ENCODE measurements around the gene VPS41.

Gene VPS41

GRCh38 chr7:38825721-38826440, 83.1 kb downstream of the VPS41 start:
- no peak overlapping the region for H3K4me3 ChIP-seq (ENCODE audit: low read length in 2 of 2)
- H3K36me3 ChIP-seq (ENCODE audit: control insufficient read depth in 2 of 2, insufficient read depth in 2 of 2, low read length in 2 of 2) = peaks cover 0 to 5% of the 10 kb centered on the region in 2 donors
- no peaks in the 10 kb centered on the region for H3K9me3 ChIP-seq (ENCODE audit: control insufficient read depth in 2 of 2, low read length in 2 of 2)
- no peaks in the 10 kb centered on the region for H3K4me1 ChIP-seq (ENCODE audit: control insufficient read depth in 2 of 2, insufficient read depth in 2 of 2, low read length in 2 of 2)
- H3K27ac ChIP-seq (ENCODE audit: low read depth in 2 of 2, low read length in 2 of 2) = no peak overlapping the region
- no peak overlapping the region for H3K9ac ChIP-seq (ENCODE audit: low read depth in 1 of 2, low read length in 2 of 2)
- H3K27me3 ChIP-seq (ENCODE audit: control insufficient read depth in 2 of 2, insufficient read depth in 2 of 2, low read length in 2 of 2) = no peaks in the 10 kb centered on the region

GRCh38 chr7:38824948-38825347, 84.0 kb downstream of the VPS41 start:
- no peaks in the 10 kb centered on the region for H3K9me3 ChIP-seq (ENCODE audit: control insufficient read depth in 2 of 2, low read length in 2 of 2)
- no peak overlapping the region for H3K9ac ChIP-seq (ENCODE audit: low read depth in 1 of 2, low read length in 2 of 2)
- H3K27me3 ChIP-seq (ENCODE audit: control insufficient read depth in 2 of 2, insufficient read depth in 2 of 2, low read length in 2 of 2) = no peaks in the 10 kb centered on the region
- H3K4me1 ChIP-seq (ENCODE audit: control insufficient read depth in 2 of 2, insufficient read depth in 2 of 2, low read length in 2 of 2) = no peaks in the 10 kb centered on the region
- peaks cover 0 to 3% of the 10 kb centered on the region in 2 donors for H3K36me3 ChIP-seq (ENCODE audit: control insufficient read depth in 2 of 2, insufficient read depth in 2 of 2, low read length in 2 of 2)
- no peak overlapping the region for H3K27ac ChIP-seq (ENCODE audit: low read depth in 2 of 2, low read length in 2 of 2)
- no peak overlapping the region for H3K4me3 ChIP-seq (ENCODE audit: low read length in 2 of 2)

- H3K27ac ChIP-seq (ENCODE audit: low read depth in 2 of 2, low read length in 2 of 2) = no peak overlapping the region
- H3K4me3 ChIP-seq (ENCODE audit: low read length in 2 of 2) = no peak overlapping the region
- no peak overlapping the region for H3K9ac ChIP-seq (ENCODE audit: low read depth in 1 of 2, low read length in 2 of 2)
- H3K9me3 ChIP-seq (ENCODE audit: control insufficient read depth in 2 of 2, low read length in 2 of 2) = no peaks in the 10 kb centered on the region
- peaks cover 0 to 5% of the 10 kb centered on the region in 2 donors for H3K36me3 ChIP-seq (ENCODE audit: control insufficient read depth in 2 of 2, insufficient read depth in 2 of 2, low read length in 2 of 2)
- H3K27me3 ChIP-seq (ENCODE audit: control insufficient read depth in 2 of 2, insufficient read depth in 2 of 2, low read length in 2 of 2) = no peaks in the 10 kb centered on the region
- H3K4me1 ChIP-seq (ENCODE audit: control insufficient read depth in 2 of 2, insufficient read depth in 2 of 2, low read length in 2 of 2) = no peaks in the 10 kb centered on the region
These were observed 86.4 kb downstream of the VPS41 start for GRCh38 chr7:38822549-38822948.

- H3K9me3 ChIP-seq (ENCODE audit: control insufficient read depth in 2 of 2, low read length in 2 of 2) = no peaks in the 10 kb centered on the region
- H3K4me3 ChIP-seq (ENCODE audit: low read length in 2 of 2) = no peak overlapping the region
- H3K27ac ChIP-seq (ENCODE audit: low read depth in 2 of 2, low read length in 2 of 2) = no peak overlapping the region
- H3K9ac ChIP-seq (ENCODE audit: low read depth in 1 of 2, low read length in 2 of 2) = no peak overlapping the region
- no peaks in the 10 kb centered on the region for H3K4me1 ChIP-seq (ENCODE audit: control insufficient read depth in 2 of 2, insufficient read depth in 2 of 2, low read length in 2 of 2)
- no peaks in the 10 kb centered on the region for H3K27me3 ChIP-seq (ENCODE audit: control insufficient read depth in 2 of 2, insufficient read depth in 2 of 2, low read length in 2 of 2)
- peaks cover 6 to 7% of the 10 kb centered on the region in 2 donors for H3K36me3 ChIP-seq (ENCODE audit: control insufficient read depth in 2 of 2, insufficient read depth in 2 of 2, low read length in 2 of 2)
These were observed 88.4 kb downstream of the VPS41 start for GRCh38 chr7:38820571-38820970.

- H3K4me1 ChIP-seq (ENCODE audit: control insufficient read depth in 2 of 2, insufficient read depth in 2 of 2, low read length in 2 of 2) = no peaks in the 10 kb centered on the region
- H3K9me3 ChIP-seq (ENCODE audit: control insufficient read depth in 2 of 2, low read length in 2 of 2) = no peaks in the 10 kb centered on the region
- no peaks in the 10 kb centered on the region for H3K27me3 ChIP-seq (ENCODE audit: control insufficient read depth in 2 of 2, insufficient read depth in 2 of 2, low read length in 2 of 2)
- H3K4me3 ChIP-seq (ENCODE audit: low read length in 2 of 2) = no peak overlapping the region
- H3K27ac ChIP-seq (ENCODE audit: low read depth in 2 of 2, low read length in 2 of 2) = no peak overlapping the region
- no peak overlapping the region for H3K9ac ChIP-seq (ENCODE audit: low read depth in 1 of 2, low read length in 2 of 2)
- H3K36me3 ChIP-seq (ENCODE audit: control insufficient read depth in 2 of 2, insufficient read depth in 2 of 2, low read length in 2 of 2) = peaks cover 6 to 7% of the 10 kb centered on the region in 2 donors
These were observed 89.5 kb downstream of the VPS41 start for GRCh38 chr7:38819463-38819862.

- H3K27me3 ChIP-seq (ENCODE audit: control insufficient read depth in 2 of 2, insufficient read depth in 2 of 2, low read length in 2 of 2) = no peaks in the 10 kb centered on the region
- H3K4me1 ChIP-seq (ENCODE audit: control insufficient read depth in 2 of 2, insufficient read depth in 2 of 2, low read length in 2 of 2) = no peaks in the 10 kb centered on the region
- no peak overlapping the region for H3K4me3 ChIP-seq (ENCODE audit: low read length in 2 of 2)
- no peaks in the 10 kb centered on the region for H3K9me3 ChIP-seq (ENCODE audit: control insufficient read depth in 2 of 2, low read length in 2 of 2)
- no peak overlapping the region for H3K27ac ChIP-seq (ENCODE audit: low read depth in 2 of 2, low read length in 2 of 2)
- H3K36me3 ChIP-seq (ENCODE audit: control insufficient read depth in 2 of 2, insufficient read depth in 2 of 2, low read length in 2 of 2) = peaks cover 6 to 7% of the 10 kb centered on the region in 2 donors
- H3K9ac ChIP-seq (ENCODE audit: low read depth in 1 of 2, low read length in 2 of 2) = no peak overlapping the region
These were observed 91.5 kb downstream of the VPS41 start for GRCh38 chr7:38817526-38817925.

- Histone ChIP-seq H3K9ac (ENCODE audit: low read depth in 1 of 2, low read length in 2 of 2) (no peak overlapping the region), H3K9me3 (ENCODE audit: control insufficient read depth in 2 of 2, low read length in 2 of 2) (no peaks in the 10 kb centered on the region), H3K27me3 (ENCODE audit: control insufficient read depth in 2 of 2, insufficient read depth in 2 of 2, low read length in 2 of 2) (no peaks in the 10 kb centered on the region), H3K4me3 (ENCODE audit: low read length in 2 of 2) (no peak overlapping the region), H3K27ac (ENCODE audit: low read depth in 2 of 2, low read length in 2 of 2) (no peak overlapping the region), H3K36me3 (ENCODE audit: control insufficient read depth in 2 of 2, insufficient read depth in 2 of 2, low read length in 2 of 2) (peaks cover 6 to 7% of the 10 kb centered on the region in 2 donors), H3K4me1 (ENCODE audit: control insufficient read depth in 2 of 2, insufficient read depth in 2 of 2, low read length in 2 of 2) (no peaks in the 10 kb centered on the region)
These were observed 95.2 kb downstream of the VPS41 start for GRCh38 chr7:38813768-38814167.

- H3K4me1 ChIP-seq (ENCODE audit: control insufficient read depth in 2 of 2, insufficient read depth in 2 of 2, low read length in 2 of 2) = no peaks in the 10 kb centered on the region
- H3K4me3 ChIP-seq (ENCODE audit: low read length in 2 of 2) = no peak overlapping the region
- no peak overlapping the region for H3K9ac ChIP-seq (ENCODE audit: low read depth in 1 of 2, low read length in 2 of 2)
- no peaks in the 10 kb centered on the region for H3K9me3 ChIP-seq (ENCODE audit: control insufficient read depth in 2 of 2, low read length in 2 of 2)
- H3K27ac ChIP-seq (ENCODE audit: low read depth in 2 of 2, low read length in 2 of 2) = no peak overlapping the region
- no peaks in the 10 kb centered on the region for H3K27me3 ChIP-seq (ENCODE audit: control insufficient read depth in 2 of 2, insufficient read depth in 2 of 2, low read length in 2 of 2)
- H3K36me3 ChIP-seq (ENCODE audit: control insufficient read depth in 2 of 2, insufficient read depth in 2 of 2, low read length in 2 of 2) = no peaks in the 10 kb centered on the region
These were observed 102.1 kb downstream of the VPS41 start for GRCh38 chr7:38806912-38807311.

- no peaks in the 10 kb centered on the region for H3K27me3 ChIP-seq (ENCODE audit: control insufficient read depth in 2 of 2, insufficient read depth in 2 of 2, low read length in 2 of 2)
- H3K4me3 ChIP-seq (ENCODE audit: low read length in 2 of 2) = no peak overlapping the region
- no peaks in the 10 kb centered on the region for H3K36me3 ChIP-seq (ENCODE audit: control insufficient read depth in 2 of 2, insufficient read depth in 2 of 2, low read length in 2 of 2)
- no peak overlapping the region for H3K9ac ChIP-seq (ENCODE audit: low read depth in 1 of 2, low read length in 2 of 2)
- no peaks in the 10 kb centered on the region for H3K9me3 ChIP-seq (ENCODE audit: control insufficient read depth in 2 of 2, low read length in 2 of 2)
- H3K4me1 ChIP-seq (ENCODE audit: control insufficient read depth in 2 of 2, insufficient read depth in 2 of 2, low read length in 2 of 2) = no peaks in the 10 kb centered on the region
- no peak overlapping the region for H3K27ac ChIP-seq (ENCODE audit: low read depth in 2 of 2, low read length in 2 of 2)
These were observed 107.2 kb downstream of the VPS41 start for GRCh38 chr7:38801786-38802185.

- Histone ChIP-seq H3K27ac (ENCODE audit: low read depth in 2 of 2, low read length in 2 of 2) (no peak overlapping the region), H3K9ac (ENCODE audit: low read depth in 1 of 2, low read length in 2 of 2) (no peak overlapping the region)
These were observed 110.3 kb downstream of the VPS41 start for GRCh38 chr7:38798552-38799267.

More at GRCh38 chr7:38798552-38799267, 110.3 kb downstream of the VPS41 start:
- Histone ChIP-seq H3K4me1 (ENCODE audit: control insufficient read depth in 2 of 2, insufficient read depth in 2 of 2, low read length in 2 of 2) (no peaks in the 10 kb centered on the region), H3K36me3 (ENCODE audit: control insufficient read depth in 2 of 2, insufficient read depth in 2 of 2, low read length in 2 of 2) (peaks cover 2 to 3% of the 10 kb centered on the region in 2 donors), H3K27me3 (ENCODE audit: control insufficient read depth in 2 of 2, insufficient read depth in 2 of 2, low read length in 2 of 2) (no peaks in the 10 kb centered on the region), H3K9me3 (ENCODE audit: control insufficient read depth in 2 of 2, low read length in 2 of 2) (no peaks in the 10 kb centered on the region), H3K4me3 (ENCODE audit: low read length in 2 of 2) (no peak overlapping the region)

Data from mucosa of rectum (tissue), 2 donors.